Cardiac muscle cell (in vitro differentiated cells and primary cell): ENCODE data around the gene GRK5. TPM values are rescaled to one million over a fixed set of nuclear protein-coding genes. Genes with fewer than 3 reads are reported as not detected.
A peak's percentile ranks its signal among the peaks of the same experiment; 100 is the strongest.

Experiments
- DNase-seq, 2 donors: peaks; one replicate each; pipeline versions ENCODE4 v3.0.0 to v3.0.0-alpha.2; 2010 to 2017; ENCODE audit warnings: low read depth in 1 of 2, low spot score in 1 of 2
- H3K27ac ChIP-seq: fragments of 200-600 bp; sonication (generic); 2 replicates; pipeline ENCODE4 v1.5.1; 2016
- H3K27me3 ChIP-seq: fragments of 200-600 bp; sonication (generic); 2 replicates; pipeline ENCODE4 v1.6.0; 2016; ENCODE audit warnings: control low read depth
- H3K36me3 ChIP-seq: fragments of 200-600 bp; sonication (generic); 2 replicates; pipeline ENCODE4 v1.5.1; 2016; ENCODE audit warnings: control low read depth
- H3K4me1 ChIP-seq: fragments of 200-600 bp; sonication (generic); 2 replicates; pipeline ENCODE4 v1.8.1; 2017; ENCODE audit warnings: low read depth, mild to moderate bottlenecking, mixed run types
- H3K4me3 ChIP-seq: fragments of 200-600 bp; sonication (generic); 2 replicates; pipeline ENCODE4 v1.5.1; 2016; ENCODE audit warnings: mild to moderate bottlenecking
- H3K9me3 ChIP-seq: fragments of 200-600 bp; sonication (generic); 2 replicates; pipeline ENCODE4 v1.5.1; 2017; ENCODE audit warnings: low read depth, mild to moderate bottlenecking, control low read depth
- polyA plus RNA-seq: library from polyadenylated mRNA; unstranded; fragments of >200 nt; fragmentation: Nextera tagmentation; extraction: Ambion mirVana; gene quantifications from 2 replicates; pipeline ENCODE4 v1.2.1, GENCODE V29; 2016
- total RNA-seq: library from RNA; depleted of rRNA; stranded (reverse); fragments of >200 nt; gene quantifications from 2 replicates; pipeline ENCODE4 v1.2.3, GENCODE V29; 2016
- TF ChIP-seq, protein P1 (sequence below): IDR thresholded peaks from 2 replicates; pipeline ENCODE4 v1.5.1; 2012; ENCODE audit warnings: low read depth, mild to moderate bottlenecking, low read length

Gene GRK5
- total and polyA plus RNA-seq, 2 experiments from 2014 or later: 3.5 to 18.3 TPM

DNA sequence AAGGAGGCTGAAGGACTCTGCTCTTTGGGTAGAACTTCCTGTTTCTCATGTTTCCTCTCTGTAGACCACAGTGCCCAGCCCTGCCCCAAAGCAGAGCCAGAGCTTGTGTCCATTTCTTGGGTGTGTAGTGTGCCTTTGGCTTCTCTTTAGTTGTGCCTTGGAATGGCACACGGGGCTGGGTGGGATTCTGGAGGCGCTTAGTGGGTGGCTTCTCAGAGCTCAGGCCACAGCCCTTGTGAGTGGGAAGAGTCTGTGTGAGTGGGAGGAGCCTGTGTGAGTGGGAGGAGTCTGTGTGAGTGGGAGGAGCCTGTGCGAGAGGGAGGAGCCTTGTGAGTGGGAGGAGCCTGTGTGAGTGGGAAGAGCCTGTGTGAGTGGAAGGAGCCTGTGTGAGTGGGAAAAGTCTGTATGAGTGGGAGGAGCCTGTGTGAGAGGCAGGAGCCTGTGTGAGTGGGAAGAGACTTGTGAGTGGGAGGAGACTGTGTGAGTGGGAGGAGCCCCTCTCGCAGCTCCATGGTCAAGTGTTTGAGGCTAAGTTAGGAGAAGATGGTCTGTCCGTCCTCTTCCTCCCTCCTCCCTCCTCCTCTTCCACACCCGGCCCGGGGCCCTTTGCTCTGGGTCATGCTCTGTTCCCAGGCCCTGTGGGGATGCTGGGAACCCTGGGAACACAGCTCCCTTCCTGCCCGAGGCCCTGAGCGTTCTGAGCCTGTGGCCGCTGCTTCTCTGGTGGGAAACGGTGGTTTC is 153.0 kb downstream of the GRK5 start:
- Histone ChIP-seq H3K4me1 (peaks cover 13% of the 10 kb centered on the region), H3K27me3 (no peaks in the 10 kb centered on the region), H3K4me3 (no peak overlapping the region), H3K27ac (no peak overlapping the region), H3K9me3 (peaks cover 3% of the 10 kb centered on the region), H3K36me3 (no peaks in the 10 kb centered on the region)
- DNase-seq: no peak
- TF ChIP-seq, protein P1, sequence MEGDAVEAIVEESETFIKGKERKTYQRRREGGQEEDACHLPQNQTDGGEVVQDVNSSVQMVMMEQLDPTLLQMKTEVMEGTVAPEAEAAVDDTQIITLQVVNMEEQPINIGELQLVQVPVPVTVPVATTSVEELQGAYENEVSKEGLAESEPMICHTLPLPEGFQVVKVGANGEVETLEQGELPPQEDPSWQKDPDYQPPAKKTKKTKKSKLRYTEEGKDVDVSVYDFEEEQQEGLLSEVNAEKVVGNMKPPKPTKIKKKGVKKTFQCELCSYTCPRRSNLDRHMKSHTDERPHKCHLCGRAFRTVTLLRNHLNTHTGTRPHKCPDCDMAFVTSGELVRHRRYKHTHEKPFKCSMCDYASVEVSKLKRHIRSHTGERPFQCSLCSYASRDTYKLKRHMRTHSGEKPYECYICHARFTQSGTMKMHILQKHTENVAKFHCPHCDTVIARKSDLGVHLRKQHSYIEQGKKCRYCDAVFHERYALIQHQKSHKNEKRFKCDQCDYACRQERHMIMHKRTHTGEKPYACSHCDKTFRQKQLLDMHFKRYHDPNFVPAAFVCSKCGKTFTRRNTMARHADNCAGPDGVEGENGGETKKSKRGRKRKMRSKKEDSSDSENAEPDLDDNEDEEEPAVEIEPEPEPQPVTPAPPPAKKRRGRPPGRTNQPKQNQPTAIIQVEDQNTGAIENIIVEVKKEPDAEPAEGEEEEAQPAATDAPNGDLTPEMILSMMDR: no peak

DNA sequence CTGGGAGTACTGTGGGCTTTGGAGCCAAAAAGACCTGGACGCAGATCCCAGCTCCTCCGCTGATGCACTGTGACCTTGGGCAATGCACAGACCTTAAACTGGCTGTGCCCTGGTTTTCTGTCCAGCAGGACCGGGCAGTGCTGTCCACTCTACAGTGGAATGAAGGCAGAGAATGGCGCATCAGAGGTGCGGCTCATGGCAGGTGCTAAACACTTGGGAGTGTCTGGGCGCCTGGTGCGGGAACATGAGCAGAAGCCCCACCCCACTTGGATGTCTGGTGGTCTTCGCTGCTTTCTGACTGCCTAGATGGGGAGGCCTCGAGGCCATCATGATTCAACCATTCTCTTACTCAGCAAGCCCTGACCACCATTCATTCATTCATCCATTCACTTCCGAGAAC is 153.7 kb downstream of the GRK5 start:
- H3K27me3 ChIP-seq: no peaks in the 10 kb centered on the region
- H3K4me1 ChIP-seq: peaks cover 14% of the 10 kb centered on the region
- no peak overlapping the region for H3K4me3 ChIP-seq
- DNase-seq: no peak
- H3K27ac ChIP-seq: no peak overlapping the region
- no peaks in the 10 kb centered on the region for H3K36me3 ChIP-seq
- TF ChIP-seq, protein P1: no peak
- peaks cover under 1% of the 10 kb centered on the region for H3K9me3 ChIP-seq

DNA sequence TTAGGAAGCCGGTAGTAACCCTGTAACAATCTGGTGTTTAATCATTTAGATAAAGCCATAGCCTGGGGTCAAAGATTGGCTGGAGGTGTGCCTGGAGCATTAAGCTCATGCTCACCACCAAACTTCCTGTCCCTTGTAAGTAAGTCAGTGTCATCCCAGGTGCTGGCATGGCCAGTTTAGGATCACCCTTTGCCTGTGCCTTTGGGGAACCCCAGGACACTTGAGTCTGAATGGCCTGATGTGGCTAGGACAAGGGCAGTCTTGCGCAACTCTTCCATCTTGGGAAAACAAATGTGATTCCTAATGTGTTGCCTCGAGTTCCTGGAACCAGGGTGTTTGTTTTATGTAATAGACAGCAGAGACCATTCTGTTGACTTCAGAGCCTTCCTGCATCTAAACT is 154.8 kb downstream of the GRK5 start:
- no peaks in the 10 kb centered on the region for H3K27me3 ChIP-seq
- TF ChIP-seq, protein P1: no peak
- no peak overlapping the region for H3K4me3 ChIP-seq
- no peak for DNase-seq
- peaks cover 14% of the 10 kb centered on the region for H3K4me1 ChIP-seq
- no peaks in the 10 kb centered on the region for H3K9me3 ChIP-seq
- no peak overlapping the region for H3K27ac ChIP-seq
- H3K36me3 ChIP-seq: no peaks in the 10 kb centered on the region

DNA sequence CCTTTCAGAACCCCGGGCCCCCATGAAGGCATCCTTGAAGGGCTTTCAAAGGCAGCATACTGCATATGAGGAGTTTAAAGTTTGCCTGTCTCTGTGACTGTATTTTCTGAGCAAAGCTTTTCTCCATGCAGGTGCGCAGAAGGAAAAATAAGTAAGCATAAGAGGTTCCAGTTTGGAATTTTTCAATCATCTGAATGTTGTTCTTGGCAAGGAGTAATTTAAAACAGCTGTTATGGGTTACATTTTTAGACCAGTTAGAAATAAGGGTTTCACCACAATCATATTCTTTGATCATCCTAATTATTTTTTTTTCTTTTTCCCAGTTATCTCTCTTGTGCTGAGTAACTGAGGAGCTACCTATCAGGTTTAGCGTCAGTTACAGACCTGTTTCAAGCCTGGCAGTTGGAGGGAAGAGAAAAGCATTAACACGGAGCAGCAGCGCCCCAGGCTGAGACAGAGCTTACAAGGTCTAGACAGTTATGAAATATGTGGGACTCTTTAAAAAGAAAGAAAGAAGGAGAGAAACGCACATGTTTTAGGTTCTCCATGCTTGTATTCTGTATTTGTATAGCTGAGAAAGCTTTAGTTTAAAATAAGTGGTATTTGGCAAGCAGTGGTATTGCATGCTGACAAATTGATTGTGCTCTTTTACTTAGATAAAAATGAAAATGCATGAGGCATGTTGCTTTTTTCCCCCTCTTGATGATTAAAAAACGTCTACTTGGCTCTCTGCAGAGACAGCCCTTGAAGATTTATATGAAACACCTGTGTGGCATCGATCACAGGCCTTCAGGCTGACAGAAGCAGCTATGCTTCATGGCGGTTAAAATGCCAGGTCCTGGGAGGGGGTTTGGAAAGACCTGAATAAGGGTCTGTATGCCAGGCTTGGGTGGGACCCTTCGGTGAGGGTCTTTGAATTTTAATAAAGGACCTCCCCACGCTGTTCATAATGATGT is 157.6 kb downstream of the GRK5 start:
- Histone ChIP-seq H3K27ac (peak overlapping the region; percentile 41), H3K36me3 (no peaks in the 10 kb centered on the region), H3K9me3 (no peaks in the 10 kb centered on the region), H3K27me3 (no peaks in the 10 kb centered on the region), H3K4me1 (peaks cover 16% of the 10 kb centered on the region), H3K4me3 (no peak overlapping the region)
- no peak for DNase-seq
- TF ChIP-seq, protein P1: peak; percentile 30

DNA sequence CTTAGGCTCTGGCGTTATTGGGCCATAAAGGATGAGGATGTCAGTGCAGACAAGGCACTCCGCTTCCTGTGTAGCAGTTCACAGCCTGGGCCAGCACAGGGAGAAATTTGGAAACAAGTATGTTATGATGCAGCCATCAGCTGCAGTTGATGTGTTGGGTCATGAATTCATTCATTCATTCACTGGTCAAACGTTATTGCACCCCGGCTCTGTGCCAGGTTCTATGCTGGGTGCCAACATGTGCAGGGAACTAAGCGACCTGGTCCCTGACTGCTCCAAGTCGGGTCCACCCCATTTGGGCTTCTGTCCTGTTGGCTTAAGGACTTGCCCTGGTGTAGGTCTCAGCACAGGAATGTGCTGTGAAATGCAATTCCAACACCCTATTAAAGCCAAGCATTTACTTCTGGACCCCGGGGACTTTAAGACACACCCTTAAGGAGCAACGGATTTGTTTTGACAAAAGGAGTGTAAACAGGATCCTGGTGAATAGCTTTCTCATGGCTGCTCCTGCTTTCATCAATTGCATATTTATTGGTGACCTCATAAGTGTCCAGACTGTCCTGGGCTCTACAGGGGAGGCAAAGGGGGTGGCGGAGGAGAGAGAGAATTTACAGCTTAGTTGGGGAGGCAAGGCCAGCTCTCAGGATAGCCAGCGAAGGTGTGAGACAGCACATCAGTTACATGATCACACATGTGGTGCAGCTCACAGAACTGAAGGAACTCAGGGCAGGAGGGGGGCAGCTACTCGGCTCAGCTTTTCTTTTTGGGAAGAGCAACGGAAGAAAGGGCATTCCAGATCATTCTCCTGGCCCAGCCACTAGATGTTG is 158.6 kb downstream of the GRK5 start:
- Histone ChIP-seq H3K27ac (no peak overlapping the region), H3K36me3 (no peaks in the 10 kb centered on the region), H3K4me1 (peaks cover 16% of the 10 kb centered on the region), H3K9me3 (no peaks in the 10 kb centered on the region), H3K27me3 (no peaks in the 10 kb centered on the region), H3K4me3 (no peak overlapping the region)
- TF ChIP-seq, protein P1: no peak
- no peak for DNase-seq
